Sigmoid colon (tissue), 4 donors: ENCODE data around the gene SULT2B1.

ENCODE experiments used
- CTCF ChIP-seq, 4 experiments: fragments of 450-650 bp in 3 of 4; fragments of 200-600 bp in 1 of 4; IDR thresholded peaks; one replicate each; pipeline ENCODE4 v1.5.1; 2016 to 2019; ENCODE audit warnings: antibody characterized with exemption in 4 of 4, mild to moderate bottlenecking in 3 of 4, moderate library complexity in 2 of 4
- EP300 ChIP-seq, 4 donors: sonication (generic); formaldehyde crosslinking; IDR thresholded peaks; one replicate each; pipeline ENCODE4 v1.6.1; 2017; ENCODE audit warnings: antibody characterized with exemption in 4 of 4
- POLR2AphosphoS5 ChIP-seq, 4 donors: sonication (generic); formaldehyde crosslinking; IDR thresholded peaks; one replicate each; pipeline ENCODE4 v1.6.1; 2017; ENCODE audit warnings: antibody characterized with exemption in 4 of 4

- TF ChIP-seq CTCF (IDR thresholded peaks at IDR 0.05) (no peak), POLR2AphosphoS5 (IDR thresholded peaks at IDR 0.05) (no peak), EP300 (IDR thresholded peaks at IDR 0.05) (no peak)
Measured at GRCh38 chr19:48613852-48614435, 62.0 kb downstream of the SULT2B1 start.
